Activated naive CD4-positive, alpha-beta T cell treated with anti-CD3 and anti-CD28 coated beads, Interleukin-2, amount 10 ng/mL, durations not matched to agents 7 days and 5 days (primary cell): ENCODE results near the gene LGR5.
"Not testable (repeated sequence)": the region's sequence is repeated elsewhere in the genome, so short reads cannot be mapped to it uniquely, and the experiment has no call there.

Source experiments
- CTCF ChIA-PET: fragments of 350-600 bp; sonication (Branson Sonifier 250); formaldehyde crosslinking; loops from one replicate; lab custom pipeline; 2021; ENCODE audit warnings: antibody characterized with exemption; lab: Charles Lee
- DNase-seq: peaks from one replicate; pipeline ENCODE4 v3.0.0-alpha.2; 2020
- H3K27ac Mint-ChIP-seq: one replicate; pipeline ENCODE4 v1.8.0; 2021; ENCODE audit warnings: mild to moderate bottlenecking, moderate library complexity, mixed read lengths
- H3K27me3 Mint-ChIP-seq: one replicate; pipeline ENCODE4 v1.8.0; 2021; ENCODE audit warnings: mild to moderate bottlenecking, mixed read lengths
- H3K36me3 Mint-ChIP-seq: one replicate; pipeline ENCODE4 v1.8.0; 2021; ENCODE audit warnings: mixed read lengths
- H3K4me1 Mint-ChIP-seq: one replicate; pipeline ENCODE4 v1.8.0; 2021; ENCODE audit warnings: mixed read lengths
- H3K4me3 Mint-ChIP-seq: one replicate; pipeline ENCODE4 v1.8.0; 2021; ENCODE audit warnings: mild to moderate bottlenecking, moderate library complexity, mixed read lengths
- H3K9me3 Mint-ChIP-seq: one replicate; pipeline ENCODE4 v1.8.0; 2021; ENCODE audit warnings: mixed read lengths

Gene LGR5

DNA sequence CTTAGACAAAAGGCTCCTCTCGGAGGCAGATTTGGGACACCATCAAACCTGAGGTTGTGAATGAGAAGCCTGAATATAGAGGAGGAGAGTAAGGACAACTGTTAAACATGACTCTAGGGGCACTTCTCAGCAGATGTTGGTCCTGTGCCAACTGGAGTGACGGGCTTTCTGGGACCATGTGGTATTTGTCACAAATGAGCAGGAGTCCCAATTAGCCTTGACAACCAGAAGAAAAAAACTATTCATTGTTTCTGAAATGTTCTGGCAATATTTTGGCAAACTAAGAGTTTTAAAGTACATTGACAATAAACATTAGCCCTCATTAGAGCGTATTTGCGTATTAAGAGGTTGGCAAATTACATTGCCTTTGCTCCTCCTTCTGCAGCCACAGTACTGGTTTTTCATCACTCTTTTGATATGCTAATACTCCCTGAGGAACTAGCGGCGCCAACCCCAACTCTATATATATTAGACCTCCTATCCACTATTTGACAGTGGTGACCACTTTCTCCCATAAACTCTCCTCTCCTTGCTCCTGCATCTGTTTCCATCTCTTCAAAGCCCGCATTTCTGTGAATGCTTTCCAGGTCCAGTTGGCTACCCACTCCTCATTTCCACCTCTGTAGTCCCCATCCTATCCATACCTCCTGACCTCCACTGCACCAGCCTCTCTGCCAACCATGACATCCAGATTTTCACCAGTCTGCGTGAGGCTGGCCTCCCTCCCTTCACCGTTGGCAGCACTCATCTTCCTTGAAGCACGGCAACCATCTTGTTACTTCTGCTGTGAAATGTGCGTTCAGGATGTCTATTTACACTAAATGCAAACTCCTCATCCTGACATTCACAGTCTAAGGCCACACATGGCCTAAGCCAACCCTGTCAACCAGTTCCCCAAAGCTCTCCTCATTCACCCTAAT is 123.3 kb downstream of the LGR5 start:
- H3K4me3 Mint-ChIP-seq = no peak overlapping the region
- H3K27me3 Mint-ChIP-seq = no peaks in the 10 kb centered on the region
- CTCF ChIA-PET = no interaction called here
- H3K27ac Mint-ChIP-seq = no peak overlapping the region
- no peaks in the 10 kb centered on the region for H3K36me3 Mint-ChIP-seq
- DNase-seq = no peak
- H3K4me1 Mint-ChIP-seq = no peaks in the 10 kb centered on the region
- no peaks in the 10 kb centered on the region for H3K9me3 Mint-ChIP-seq

GRCh38 chr12:71565535-71565934 is 125.9 kb downstream of the LGR5 start:
- no peaks in the 10 kb centered on the region for H3K9me3 Mint-ChIP-seq
- H3K4me3 Mint-ChIP-seq = no peak overlapping the region
- H3K36me3 Mint-ChIP-seq = no peaks in the 10 kb centered on the region
- CTCF ChIA-PET = interaction anchor here (1.2 kb wide), 1 partner anchor 13 kb away, joined by 3 read pairs; no protein-coding TSS in a partner anchor
- H3K27me3 Mint-ChIP-seq = no peaks in the 10 kb centered on the region
- no peak for DNase-seq
- no peaks in the 10 kb centered on the region for H3K4me1 Mint-ChIP-seq
- no peak overlapping the region for H3K27ac Mint-ChIP-seq

DNA sequence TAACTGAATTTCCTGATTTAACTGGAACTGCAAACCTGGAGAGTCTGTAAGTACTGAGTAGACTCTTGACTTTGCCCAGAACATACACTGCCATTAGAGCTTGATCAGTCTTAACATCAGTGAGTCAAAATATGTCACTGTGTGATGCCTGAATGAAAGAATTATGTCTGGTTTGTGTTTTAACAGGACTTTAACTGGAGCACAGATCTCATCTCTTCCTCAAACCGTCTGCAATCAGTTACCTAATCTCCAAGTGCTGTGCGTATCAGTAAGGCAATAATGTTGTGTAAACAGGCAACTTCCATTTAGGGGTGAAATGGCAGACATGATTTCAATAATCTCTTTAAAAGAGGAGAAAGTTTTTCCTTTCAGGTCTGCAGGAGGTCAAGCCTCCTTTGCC is 127.1 kb downstream of the LGR5 start:
- CTCF ChIA-PET = no interaction called here
- DNase-seq = no peak
- Mint-ChIP-seq H3K27ac (no peak overlapping the region), H3K27me3 (peaks cover 3% of the 10 kb centered on the region), H3K4me1 (no peaks in the 10 kb centered on the region), H3K4me3 (no peak overlapping the region), H3K36me3 (no peaks in the 10 kb centered on the region), H3K9me3 (no peaks in the 10 kb centered on the region)

DNA sequence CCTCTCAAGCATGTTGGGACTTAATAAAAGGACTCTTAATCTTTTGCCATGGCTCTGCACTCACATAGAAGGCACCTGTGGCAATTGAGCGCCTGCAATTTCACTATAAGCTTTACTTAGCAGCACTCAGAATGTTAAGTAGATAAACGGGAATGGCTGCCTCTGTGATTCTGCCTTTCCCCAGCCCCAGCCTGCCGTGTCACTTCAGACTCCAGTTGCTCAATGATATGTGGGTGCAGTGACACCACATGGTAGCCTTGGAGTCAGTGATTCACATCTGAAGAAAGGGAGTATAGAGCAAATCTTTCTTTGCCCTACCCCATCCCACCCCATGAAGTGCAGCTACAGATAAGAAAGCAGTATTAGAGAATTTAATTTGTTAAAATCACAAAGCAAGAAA is 127.9 kb downstream of the LGR5 start:
- Mint-ChIP-seq H3K27me3 (peaks cover 6% of the 10 kb centered on the region), H3K36me3 (no peaks in the 10 kb centered on the region), H3K4me3 (no peak overlapping the region), H3K4me1 (no peaks in the 10 kb centered on the region), H3K27ac (no peak overlapping the region), H3K9me3 (no peaks in the 10 kb centered on the region)
- DNase-seq = no peak
- CTCF ChIA-PET = no interaction called here

GRCh38 chr12:71569885-71570284 is 130.3 kb downstream of the LGR5 start:
- peaks cover 13% of the 10 kb centered on the region for H3K27me3 Mint-ChIP-seq
- H3K27ac Mint-ChIP-seq, H3K4me3 Mint-ChIP-seq, CTCF ChIA-PET, H3K36me3 Mint-ChIP-seq, H3K4me1 Mint-ChIP-seq, DNase-seq, H3K9me3 Mint-ChIP-seq: not testable (repeated sequence)

- Mint-ChIP-seq H3K27ac (no peak overlapping the region), H3K36me3 (no peaks in the 10 kb centered on the region), H3K4me3 (no peak overlapping the region), H3K9me3 (no peaks in the 10 kb centered on the region), H3K27me3 (peaks cover 10% of the 10 kb centered on the region), H3K4me1 (no peaks in the 10 kb centered on the region)
- CTCF ChIA-PET = interaction anchor here (1.0 to 1.3 kb wide), 2 partner anchors 151 to 171 kb away, joined by 3 read pairs; no protein-coding TSS in a partner anchor
- no peak for DNase-seq
Observed at GRCh38 chr12:71576496-71576895, 136.9 kb downstream of the LGR5 start.

GRCh38 chr12:71578694-71579258 is 139.2 kb downstream of the LGR5 start:
- Mint-ChIP-seq H3K9me3 (no peaks in the 10 kb centered on the region), H3K27me3 (peaks cover 6% of the 10 kb centered on the region), H3K4me3 (no peak overlapping the region), H3K4me1 (no peaks in the 10 kb centered on the region), H3K27ac (no peak overlapping the region), H3K36me3 (no peaks in the 10 kb centered on the region)
- DNase-seq = no peak
- CTCF ChIA-PET = no interaction called here

DNA sequence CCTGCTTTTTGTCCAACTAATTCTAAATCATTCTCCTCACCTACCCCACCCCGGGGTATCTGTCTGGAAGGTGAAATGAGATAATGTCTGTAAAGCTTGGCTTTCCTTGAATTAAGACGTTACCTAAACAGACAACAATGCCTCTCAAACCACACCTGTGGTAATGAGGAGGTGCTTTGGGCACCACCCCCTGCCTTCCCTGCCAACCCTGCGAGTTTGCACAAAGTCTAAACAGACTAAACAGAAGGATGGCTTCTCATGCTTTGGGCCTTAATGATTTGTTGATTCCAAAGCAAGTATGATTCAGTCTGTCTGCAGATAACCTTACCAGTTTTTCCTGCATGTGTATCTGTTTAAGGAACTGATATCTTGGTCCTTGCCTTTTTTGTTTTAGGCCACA is 141.6 kb downstream of the LGR5 start:
- H3K4me1 Mint-ChIP-seq = no peaks in the 10 kb centered on the region
- no peaks in the 10 kb centered on the region for H3K36me3 Mint-ChIP-seq
- CTCF ChIA-PET = no interaction called here
- H3K27me3 Mint-ChIP-seq = no peaks in the 10 kb centered on the region
- no peak overlapping the region for H3K27ac Mint-ChIP-seq
- H3K9me3 Mint-ChIP-seq = no peaks in the 10 kb centered on the region
- no peak overlapping the region for H3K4me3 Mint-ChIP-seq
- no peak for DNase-seq

DNA sequence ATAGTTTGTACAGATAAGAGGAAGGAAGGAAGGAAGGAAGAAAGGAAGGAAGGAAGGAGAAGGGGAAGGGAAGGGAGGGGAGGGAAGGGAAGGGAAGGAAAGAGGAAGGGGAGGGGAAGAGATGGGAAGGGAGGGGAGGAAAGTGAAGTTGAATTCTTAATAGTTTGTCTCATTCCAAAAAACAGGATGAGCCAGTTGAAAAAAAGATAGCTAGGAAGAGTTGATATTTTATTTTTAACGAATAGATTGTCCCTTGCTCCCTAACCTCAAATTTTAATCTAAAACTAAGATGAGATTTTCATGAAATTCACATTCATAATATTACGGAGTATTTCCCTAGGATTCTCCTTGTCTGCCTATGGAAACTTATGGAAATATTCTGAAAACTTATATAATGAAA is 143.3 kb downstream of the LGR5 start:
- H3K27ac Mint-ChIP-seq = no peak overlapping the region
- CTCF ChIA-PET = no interaction called here
- no peak overlapping the region for H3K4me3 Mint-ChIP-seq
- H3K9me3 Mint-ChIP-seq = no peaks in the 10 kb centered on the region
- no peaks in the 10 kb centered on the region for H3K27me3 Mint-ChIP-seq
- no peaks in the 10 kb centered on the region for H3K36me3 Mint-ChIP-seq
- no peaks in the 10 kb centered on the region for H3K4me1 Mint-ChIP-seq
- DNase-seq = no peak

DNA sequence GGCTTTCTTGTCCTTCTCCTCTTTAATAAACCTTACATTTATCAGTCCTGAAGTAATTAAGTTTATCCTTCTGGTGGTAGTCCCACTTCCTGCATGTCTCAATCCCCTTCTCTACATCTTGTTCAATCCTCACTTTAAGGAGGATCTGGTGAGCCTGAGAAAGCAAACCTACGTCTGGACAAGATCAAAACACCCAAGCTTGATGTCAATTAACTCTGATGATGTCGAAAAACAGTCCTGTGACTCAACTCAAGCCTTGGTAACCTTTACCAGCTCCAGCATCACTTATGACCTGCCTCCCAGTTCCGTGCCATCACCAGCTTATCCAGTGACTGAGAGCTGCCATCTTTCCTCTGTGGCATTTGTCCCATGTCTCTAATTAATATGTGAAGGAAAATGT is 144.8 kb downstream of the LGR5 start:
- DNase-seq = no peak
- Mint-ChIP-seq H3K4me3 (no peak overlapping the region), H3K4me1 (no peaks in the 10 kb centered on the region), H3K36me3 (no peaks in the 10 kb centered on the region), H3K9me3 (no peaks in the 10 kb centered on the region), H3K27ac (no peak overlapping the region), H3K27me3 (no peaks in the 10 kb centered on the region)
- CTCF ChIA-PET = no interaction called here

DNA sequence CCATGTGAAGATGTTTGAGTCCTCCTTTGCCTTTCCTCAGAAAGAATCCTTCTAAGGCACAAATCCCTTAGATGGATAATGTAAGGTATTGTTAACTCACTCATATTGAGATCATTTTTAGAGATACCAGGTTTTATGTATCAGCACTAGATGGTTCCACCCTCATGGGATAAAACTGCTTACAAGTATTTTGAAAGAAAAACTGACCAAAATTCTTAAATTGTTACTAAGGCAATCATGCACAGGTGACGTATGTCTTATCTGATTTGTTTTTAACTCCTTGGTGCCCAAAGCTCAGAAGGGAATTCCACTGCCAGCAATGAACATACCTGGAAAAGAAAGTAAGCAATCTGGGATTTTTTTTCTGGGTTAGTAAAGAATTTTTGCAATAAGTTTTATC is 145.6 kb downstream of the LGR5 start:
- H3K4me3 Mint-ChIP-seq = no peak overlapping the region
- no peaks in the 10 kb centered on the region for H3K4me1 Mint-ChIP-seq
- DNase-seq = no peak
- H3K36me3 Mint-ChIP-seq = no peaks in the 10 kb centered on the region
- CTCF ChIA-PET = no interaction called here
- no peak overlapping the region for H3K27ac Mint-ChIP-seq
- no peaks in the 10 kb centered on the region for H3K9me3 Mint-ChIP-seq
- peaks cover 5% of the 10 kb centered on the region for H3K27me3 Mint-ChIP-seq

- Mint-ChIP-seq H3K36me3 (no peaks in the 10 kb centered on the region), H3K27ac (no peak overlapping the region), H3K9me3 (no peaks in the 10 kb centered on the region), H3K27me3 (peaks cover 10% of the 10 kb centered on the region), H3K4me1 (no peaks in the 10 kb centered on the region), H3K4me3 (no peak overlapping the region)
- CTCF ChIA-PET = no interaction called here
- no peak for DNase-seq
Observed at GRCh38 chr12:71587012-71587411, 147.4 kb downstream of the LGR5 start.

- Mint-ChIP-seq H3K4me3 (no peak overlapping the region), H3K4me1 (no peaks in the 10 kb centered on the region), H3K9me3 (no peaks in the 10 kb centered on the region), H3K27me3 (peaks cover 16% of the 10 kb centered on the region), H3K36me3 (no peaks in the 10 kb centered on the region), H3K27ac (no peak overlapping the region)
- CTCF ChIA-PET = no interaction called here
- no peak for DNase-seq
Observed at GRCh38 chr12:71589478-71589881, 149.9 kb downstream of the LGR5 start.

GRCh38 chr12:71591601-71592000 is 152.0 kb downstream of the LGR5 start:
- CTCF ChIA-PET = no interaction called here
- no peaks in the 10 kb centered on the region for H3K4me1 Mint-ChIP-seq
- no peaks in the 10 kb centered on the region for H3K36me3 Mint-ChIP-seq
- H3K27ac Mint-ChIP-seq = no peak overlapping the region
- H3K27me3 Mint-ChIP-seq = peaks cover 25% of the 10 kb centered on the region
- DNase-seq = no peak
- H3K4me3 Mint-ChIP-seq = no peak overlapping the region
- H3K9me3 Mint-ChIP-seq = no peaks in the 10 kb centered on the region

DNA sequence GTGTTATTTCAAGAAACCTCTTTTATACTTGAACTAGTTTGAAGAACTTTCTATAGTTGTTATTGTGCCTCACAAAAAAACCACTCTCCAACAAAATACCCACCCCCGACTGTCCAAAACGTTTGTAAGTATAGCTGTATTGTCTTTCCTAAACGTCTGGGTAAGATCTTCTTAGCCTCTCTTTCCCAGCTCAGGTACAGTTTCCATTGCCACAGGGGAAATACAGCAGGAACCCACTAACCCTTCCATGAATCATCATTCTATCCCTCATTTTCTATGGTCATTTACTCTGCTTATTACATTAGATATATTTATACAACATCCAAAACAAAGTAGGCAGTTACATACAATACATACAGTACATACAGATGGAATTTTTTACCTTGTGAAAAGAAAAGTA is 153.2 kb downstream of the LGR5 start:
- Mint-ChIP-seq H3K27ac (no peak overlapping the region), H3K4me1 (no peaks in the 10 kb centered on the region), H3K9me3 (no peaks in the 10 kb centered on the region), H3K27me3 (peaks cover 29% of the 10 kb centered on the region), H3K36me3 (no peaks in the 10 kb centered on the region), H3K4me3 (no peak overlapping the region)
- CTCF ChIA-PET = no interaction called here
- DNase-seq = no peak
